K562 (cell line): ENCODE results near the gene MXI1. TPM values are rescaled to one million over a fixed set of nuclear protein-coding genes. Genes with fewer than 3 reads are reported as not detected.
A peak's percentile ranks its signal among the peaks of the same experiment; 100 is the strongest.

Experiments
- CREB5 ChIP-seq: fragments of 250-450 bp; sonication (Bioruptor Pico); IDR thresholded peaks from 2 replicates; pipeline ENCODE4 v1.5.0; 2020; ENCODE audit warnings: mild to moderate bottlenecking
- FOXM1 ChIP-seq, 2 experiments: fragments of 450-650 bp in 1 of 2; sonication (generic) in 1 of 2; formaldehyde crosslinking in 1 of 2; IDR thresholded peaks; 2 replicates each; pipeline versions ENCODE4 v1.6.1 to v1.9.0; 2017 to 2022; ENCODE audit warnings: low read depth in 2 of 2, mild to moderate bottlenecking in 2 of 2, missing genetic modification reagents in 1 of 2, moderate library complexity in 1 of 2
- KDM5B ChIP-seq: fragments of 200-600 bp; sonication (generic); IDR thresholded peaks from 2 replicates; pipeline ENCODE4 v1.6.1; 2012; ENCODE audit warnings: low read depth, mild to moderate bottlenecking, moderate library complexity, low read length, control low read depth, inconsistent platforms; ENCODE audit not compliant: insufficient replicate concordance
- MAFK ChIP-seq: IDR thresholded peaks from 2 replicates; pipeline ENCODE4 v1.6.1; 2011; ENCODE audit warnings: low read length, improper control_type of control experiment
- MECOM ChIP-seq: fragments of 250-450 bp; sonication (Bioruptor Pico); IDR thresholded peaks from 2 replicates; pipeline ENCODE4 v1.8.0; 2022; ENCODE audit warnings: inconsistent platforms
- PHTF2 ChIP-seq: fragments of 250-450 bp; sonication (Bioruptor Pico); IDR thresholded peaks from 2 replicates; pipeline ENCODE4 v1.5.0; 2021; ENCODE audit warnings: mild to moderate bottlenecking
- POLR3A ChIP-seq: IDR thresholded peaks from 2 replicates; pipeline ENCODE4 v1.6.1; 2011; ENCODE audit warnings: borderline replicate concordance, mild to moderate bottlenecking, moderate library complexity; ENCODE audit not compliant: insufficient read length, insufficient read depth; ENCODE audit errors: extremely low read depth
- SMAD1 ChIP-seq: fragments of 150-350 bp; IDR thresholded peaks from 2 replicates; pipeline ENCODE4 v1.6.1; 2014; ENCODE audit warnings: low read length, low read depth; ENCODE audit not compliant: partially characterized antibody
- ZNF407 ChIP-seq: fragments of 450-650 bp; IDR thresholded peaks from 2 replicates; pipeline ENCODE4 v1.6.1; 2016; ENCODE audit warnings: low read depth
- polyA plus RNA-seq, 8 experiments: library from polyadenylated mRNA; depleted of rRNA in 4 of 8; stranded (reverse) in 5 of 8; unstranded in 3 of 8; fragments of >200 nt; fragmentation: Nextera tagmentation in 2 of 8; fragmentation: Illumina TruSeq in 1 of 8; extraction: Ambion mirVana in 2 of 8; extraction: Trizol in 1 of 8; gene quantifications; 2 replicates each; pipeline versions ENCODE4 v1.2.1 to v1.2.3, GENCODE V29; 2011 to 2014; ENCODE audit warnings: inconsistent platforms in 1 of 8, missing spikeins in 1 of 8
- total RNA-seq, 7 experiments: library from RNA; depleted of rRNA in 6 of 7; stranded (reverse); fragments of >200 nt in 6 of 7; fragmentation: Illumina TruSeq in 2 of 7; extraction: Trizol in 2 of 7; gene quantifications; 2 replicates each; pipeline versions ENCODE4 v1.2.1 to v1.2.3, GENCODE V29; 2011 to 2021; ENCODE audit warnings: low replicate concordance in 1 of 7

Gene MXI1
- total and polyA plus RNA-seq, 9 of the 15 experiments (the other 6 are each of a cell fraction or from before 2014, with no cell fraction given): 9.1 to 23.7 (median 14.8) TPM

- no peak for TF ChIP-seq ZNF407
- peak; percentile 57 for TF ChIP-seq KDM5B
- TF ChIP-seq MECOM: no peak
- TF ChIP-seq PHTF2 (CRISPR knock-in tag): no peak
- TF ChIP-seq FOXM1 (IDR thresholded peaks at IDR 0.05; ENCODE audit: low read depth): no peak
- no peak for TF ChIP-seq FOXM1 (CRISPR knock-in tag; IDR thresholded peaks at IDR 0.05; ENCODE audit: low read depth)
- TF ChIP-seq MAFK: no peak
- no peak for TF ChIP-seq POLR3A
- no peak for TF ChIP-seq CREB5 (CRISPR knock-in tag)
- no peak for TF ChIP-seq SMAD1
Observed at GRCh38 chr10:110209926-110210673, 2.7 kb downstream of the MXI1 start (continued).
